Prostate gland (tissue), 2 donors: ENCODE data around the gene AKIP1.

Source experiments
- CTCF ChIP-seq, 4 experiments: fragments of 200-600 bp in 2 of 4; fragments of 450-650 bp in 2 of 4; sonication (generic) in 2 of 4; IDR thresholded peaks; 1 replicate in 3 of 4; 2 replicates in 1 of 4; pipeline ENCODE4 v1.5.1; 2016 to 2019; ENCODE audit warnings: antibody characterized with exemption in 4 of 4, mild to moderate bottlenecking in 2 of 4, moderate library complexity in 2 of 4
- POLR2AphosphoS5 ChIP-seq: sonication (generic); formaldehyde crosslinking; IDR thresholded peaks from one replicate; pipeline ENCODE4 v1.6.1; 2017; ENCODE audit warnings: antibody characterized with exemption

GRCh38 chr11:8873741-8874405 is 37.1 kb upstream of the AKIP1 start:
- no peak for TF ChIP-seq CTCF (IDR thresholded peaks at IDR 0.05)
- TF ChIP-seq POLR2AphosphoS5 = no peak
